Tibial artery (tissue), 4 donors: Measurements from ENCODE around the gene TACC2.
A peak's percentile ranks its signal among the peaks of the same experiment; 100 is the strongest.

Experiments used
- DNase-seq, 2 donors: peaks; one replicate each; pipeline ENCODE4 v3.0.0-alpha.2; 2019
- H3K27ac ChIP-seq, 2 donors: fragments of 200-600 bp; sonication (generic) in 1 of 2; 1 replicate in 1 of 2; 2 replicates in 1 of 2; pipeline ENCODE4 v1.5.1; 2018 to 2019; ENCODE audit warnings: mild to moderate bottlenecking in 1 of 2
- H3K27me3 ChIP-seq, 2 donors: fragments of 200-600 bp; sonication (generic) in 1 of 2; one replicate each; pipeline versions ENCODE4 v1.5.1 to v1.6.0; 2016 to 2019
- H3K36me3 ChIP-seq, 3 donors: fragments of 200-600 bp; sonication (generic) in 2 of 3; one replicate each; pipeline ENCODE4 v1.5.1; 2016 to 2019; ENCODE audit warnings: mild to moderate bottlenecking in 2 of 3
- H3K4me1 ChIP-seq, 4 donors: fragments of 200-600 bp; sonication (generic) in 2 of 4; 1 replicate in 3 of 4; 2 replicates in 1 of 4; pipeline ENCODE4 v1.5.1; 2016 to 2019
- H3K4me3 ChIP-seq, 2 donors: fragments of 200-600 bp; sonication (generic) in 1 of 2; 1 replicate in 1 of 2; 2 replicates in 1 of 2; pipeline ENCODE4 v1.5.1; 2018 to 2019; ENCODE audit warnings: mild to moderate bottlenecking in 2 of 2
- H3K9me3 ChIP-seq, 3 donors: fragments of 200-600 bp; sonication (generic) in 1 of 3; one replicate each; pipeline ENCODE4 v1.5.1; 2016 to 2019
- intact Hi-C: fragments of 100-400 bp; cut with DNase I; formaldehyde crosslinking; loops from one replicate; pipeline ENCODE4 v1.15.0; 2023; ENCODE audit warnings: low total_unique reads
- TF ChIP-seq, protein P1 (sequence below), 2 experiments: fragments of 200-600 bp in 1 of 2; fragments of 450-650 bp in 1 of 2; IDR thresholded peaks; one replicate each; pipeline ENCODE4 v1.5.1; 2017 to 2019; ENCODE audit warnings: antibody characterized with exemption in 2 of 2, mild to moderate bottlenecking in 1 of 2, moderate library complexity in 1 of 2

Gene TACC2

DNA sequence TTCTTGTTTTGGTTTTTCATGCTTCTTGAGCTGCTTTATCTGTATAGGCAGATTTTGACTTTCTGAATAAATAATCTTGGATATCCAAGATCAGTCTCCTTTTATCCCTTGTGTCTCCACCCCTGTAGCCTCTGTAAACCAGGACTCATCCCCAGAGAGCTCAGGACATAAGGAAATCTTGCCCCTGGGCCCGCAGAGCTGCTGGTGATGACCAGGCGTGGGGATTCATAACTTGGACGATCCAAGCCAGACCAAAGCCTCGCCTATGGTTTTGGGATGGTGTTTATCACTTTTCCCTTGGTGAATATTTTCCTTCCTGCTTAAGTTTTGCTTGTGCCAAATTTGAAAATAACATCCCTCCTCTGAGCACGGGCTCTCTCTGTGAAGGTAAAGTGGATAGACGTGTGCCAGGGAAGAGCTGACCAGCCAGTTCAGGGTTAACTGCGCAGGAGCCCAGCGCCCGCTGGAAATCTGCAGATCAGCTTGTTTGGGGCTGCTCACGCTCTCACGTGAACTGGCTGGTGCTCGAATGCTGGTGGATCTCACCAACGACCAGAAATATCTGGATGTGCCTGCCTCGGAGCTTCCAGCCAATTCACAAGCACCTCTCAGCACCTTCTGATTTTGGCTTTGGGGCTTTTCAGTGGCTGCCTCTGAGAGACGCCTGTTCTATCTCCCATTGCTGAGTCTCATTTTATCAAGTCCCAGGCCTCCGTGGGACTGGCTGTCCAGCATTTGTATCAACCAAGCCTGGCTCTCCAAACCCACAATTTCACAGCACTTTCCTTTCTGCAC lies 150.1 kb downstream of the TACC2 start:
- H3K36me3 ChIP-seq: peaks cover 0 to 28% (median 11%) of the 10 kb centered on the region in 3 donors
- no peaks in the 10 kb centered on the region for H3K9me3 ChIP-seq
- H3K4me1 ChIP-seq: peaks cover 0 to 51% (median 49%) of the 10 kb centered on the region in 4 donors
- no peak overlapping the region for H3K4me3 ChIP-seq
- intact Hi-C loops: loop anchor here (10.0 kb wide), 1 partner anchor 236 kb away; the partner anchor contains the start of gene PLEKHA1
- peak overlapping the region; percentile 81 to 88 for H3K27ac ChIP-seq
- H3K27me3 ChIP-seq: no peaks in the 10 kb centered on the region
- TF ChIP-seq, protein P1, sequence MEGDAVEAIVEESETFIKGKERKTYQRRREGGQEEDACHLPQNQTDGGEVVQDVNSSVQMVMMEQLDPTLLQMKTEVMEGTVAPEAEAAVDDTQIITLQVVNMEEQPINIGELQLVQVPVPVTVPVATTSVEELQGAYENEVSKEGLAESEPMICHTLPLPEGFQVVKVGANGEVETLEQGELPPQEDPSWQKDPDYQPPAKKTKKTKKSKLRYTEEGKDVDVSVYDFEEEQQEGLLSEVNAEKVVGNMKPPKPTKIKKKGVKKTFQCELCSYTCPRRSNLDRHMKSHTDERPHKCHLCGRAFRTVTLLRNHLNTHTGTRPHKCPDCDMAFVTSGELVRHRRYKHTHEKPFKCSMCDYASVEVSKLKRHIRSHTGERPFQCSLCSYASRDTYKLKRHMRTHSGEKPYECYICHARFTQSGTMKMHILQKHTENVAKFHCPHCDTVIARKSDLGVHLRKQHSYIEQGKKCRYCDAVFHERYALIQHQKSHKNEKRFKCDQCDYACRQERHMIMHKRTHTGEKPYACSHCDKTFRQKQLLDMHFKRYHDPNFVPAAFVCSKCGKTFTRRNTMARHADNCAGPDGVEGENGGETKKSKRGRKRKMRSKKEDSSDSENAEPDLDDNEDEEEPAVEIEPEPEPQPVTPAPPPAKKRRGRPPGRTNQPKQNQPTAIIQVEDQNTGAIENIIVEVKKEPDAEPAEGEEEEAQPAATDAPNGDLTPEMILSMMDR (IDR thresholded peaks at IDR 0.05): no peak
- DNase-seq: no peak

DNA sequence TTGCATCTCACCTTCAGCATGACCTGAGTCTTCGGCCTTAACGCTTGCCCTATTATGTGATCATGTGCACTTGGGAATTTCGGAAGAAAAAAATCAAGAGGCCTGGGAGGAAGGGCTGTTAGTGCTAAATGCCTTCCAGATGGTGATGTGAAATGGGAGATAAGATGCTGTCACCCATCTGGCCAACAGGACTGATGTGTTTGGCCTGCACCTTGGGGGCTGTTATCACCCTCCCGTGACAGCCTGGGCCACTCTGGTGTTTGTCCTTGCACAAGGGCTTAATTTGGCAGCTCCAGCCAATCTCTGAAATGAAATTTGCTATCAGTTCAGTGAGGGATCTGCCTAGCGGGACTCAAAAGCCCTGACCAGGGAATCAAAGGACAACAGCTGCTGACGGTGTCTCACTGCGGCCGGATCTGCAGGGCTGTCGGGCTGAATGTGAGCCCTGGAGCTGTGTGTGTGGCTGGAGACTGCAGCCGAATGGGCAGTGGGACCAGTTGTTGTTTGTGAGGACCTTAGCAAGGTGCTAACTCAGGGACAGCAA lies 150.7 kb downstream of the TACC2 start:
- no peak for DNase-seq
- H3K4me3 ChIP-seq: no peak overlapping the region
- intact Hi-C loops: loop anchor here (10.0 kb wide), 1 partner anchor 235 kb away; the partner anchor contains the start of gene PLEKHA1

DNA sequence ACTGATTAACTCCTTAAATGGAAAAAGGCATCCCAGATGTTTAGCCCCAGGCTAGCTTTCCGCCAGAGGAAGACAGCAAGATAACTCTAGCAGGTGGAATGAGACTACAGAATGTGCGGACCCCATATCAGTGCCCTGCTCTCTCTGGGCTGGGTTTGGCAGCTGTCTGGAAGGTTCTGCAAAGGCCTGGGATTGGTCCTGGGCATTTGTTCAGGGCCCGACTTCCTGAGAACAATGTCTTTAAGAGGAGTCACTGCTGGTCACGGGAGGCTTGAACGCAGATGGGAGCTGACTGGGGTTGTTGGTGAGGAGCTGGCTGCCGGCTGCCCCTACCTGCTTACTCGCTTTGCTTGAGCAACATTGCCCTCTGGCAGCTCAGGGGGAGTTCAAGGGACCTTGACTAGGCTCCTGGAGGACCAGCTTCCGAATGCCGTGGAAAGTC lies 151.5 kb downstream of the TACC2 start:
- Histone ChIP-seq H3K4me1 (peaks cover 0 to 51% (median 49%) of the 10 kb centered on the region in 4 donors), H3K4me3 (no peak overlapping the region), H3K36me3 (peaks cover 0 to 28% (median 16%) of the 10 kb centered on the region in 3 donors), H3K9me3 (no peaks in the 10 kb centered on the region), H3K27me3 (no peaks in the 10 kb centered on the region), H3K27ac (peak overlapping the region; percentile 81 to 88)
- peak; percentile 55 to 83 for DNase-seq
- intact Hi-C loops: no loop called here
- TF ChIP-seq, protein P1 (IDR thresholded peaks at IDR 0.05): no peak

More for the DNA sequence above, 150.7 kb downstream of the TACC2 start:
- H3K27ac ChIP-seq: peak overlapping the region; percentile 81 to 88
- peaks cover 0 to 26% (median 18%) of the 10 kb centered on the region in 3 donors for H3K36me3 ChIP-seq
- TF ChIP-seq, protein P1 (IDR thresholded peaks at IDR 0.05): no peak
- H3K27me3 ChIP-seq: no peaks in the 10 kb centered on the region
- peaks cover 0 to 51% (median 49%) of the 10 kb centered on the region in 4 donors for H3K4me1 ChIP-seq
- H3K9me3 ChIP-seq: no peaks in the 10 kb centered on the region

DNA sequence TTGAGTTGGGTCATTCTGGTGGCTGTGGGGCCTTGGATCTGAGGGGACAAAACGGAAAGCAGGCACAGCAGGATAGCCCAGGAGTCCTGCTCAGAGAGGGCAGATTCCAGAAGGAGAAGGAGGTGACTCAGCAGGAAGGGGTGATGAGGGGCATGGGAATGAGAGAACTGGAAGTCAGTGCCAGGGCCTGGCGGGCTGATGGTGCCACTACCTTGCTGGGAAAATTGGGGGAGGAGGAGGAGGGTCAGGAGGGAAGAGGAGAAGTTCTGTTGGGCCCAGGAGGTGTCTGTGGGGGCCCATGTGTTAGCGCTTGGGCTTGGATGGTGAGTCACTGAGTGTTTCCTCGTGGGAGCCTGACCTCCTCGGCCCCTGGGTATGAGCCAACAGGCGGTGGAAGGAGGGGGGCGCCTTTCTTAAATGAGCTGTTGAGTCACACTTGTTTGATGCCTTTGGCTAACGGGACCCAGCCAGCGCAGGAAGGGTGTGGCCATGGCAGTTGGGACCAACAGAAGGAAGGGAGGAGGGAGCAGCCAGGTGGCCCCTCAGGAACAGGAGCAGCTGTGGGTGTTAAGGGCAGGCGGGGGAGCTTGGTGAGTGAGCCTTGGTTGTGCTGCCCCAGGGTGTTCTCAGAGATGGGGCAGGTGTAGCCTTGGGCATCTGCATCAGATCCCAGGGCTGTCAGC lies 152.1 kb downstream of the TACC2 start:
- intact Hi-C loops: no loop called here
- Histone ChIP-seq H3K27ac (peak overlapping the region; percentile 81 to 88), H3K4me1 (peaks cover 0 to 51% (median 49%) of the 10 kb centered on the region in 4 donors)

More for the DNA sequence above, 152.1 kb downstream of the TACC2 start:
- H3K36me3 ChIP-seq: peaks cover 0 to 29% (median 13%) of the 10 kb centered on the region in 3 donors
- DNase-seq: peak; percentile 96 to 98
- no peaks in the 10 kb centered on the region for H3K9me3 ChIP-seq
- no peak overlapping the region for H3K4me3 ChIP-seq
- TF ChIP-seq, protein P1 (IDR thresholded peaks at IDR 0.05): peak in 1 of 2 experiments; percentile 42
- no peaks in the 10 kb centered on the region for H3K27me3 ChIP-seq
